Activated naive CD4-positive, alpha-beta T cell treated with anti-CD3 and anti-CD28 coated beads for 36 hours (primary cell): ENCODE data around the gene NME9. TPM values are rescaled to one million over a fixed set of nuclear protein-coding genes. Genes with fewer than 3 reads are reported as not detected.
A peak's percentile ranks its signal among the peaks of the same experiment; 100 is the strongest.

Experiments
- CTCF ChIA-PET: fragments of 350-600 bp; sonication (Branson Sonifier 250); formaldehyde crosslinking; loops from one replicate; lab custom pipeline; 2021; ENCODE audit warnings: antibody characterized with exemption; lab: Charles Lee
- DNase-seq: peaks from one replicate; pipeline ENCODE4 v3.0.0-alpha.2; 2020
- H3K27ac Mint-ChIP-seq: one replicate; pipeline ENCODE4 v1.8.0; 2021; ENCODE audit warnings: mild to moderate bottlenecking, mixed read lengths
- H3K27me3 Mint-ChIP-seq: one replicate; pipeline ENCODE4 v1.8.0; 2021; ENCODE audit warnings: low read depth, mixed read lengths
- H3K36me3 Mint-ChIP-seq: one replicate; pipeline ENCODE4 v1.8.0; 2021; ENCODE audit warnings: low read depth, mixed read lengths
- H3K4me1 Mint-ChIP-seq: one replicate; pipeline ENCODE4 v1.8.0; 2021; ENCODE audit warnings: low read depth, mixed read lengths
- H3K4me3 Mint-ChIP-seq: one replicate; pipeline ENCODE4 v1.8.0; 2021; ENCODE audit warnings: mild to moderate bottlenecking, moderate library complexity, mixed read lengths
- H3K9me3 Mint-ChIP-seq: one replicate; pipeline ENCODE4 v1.8.0; 2021; ENCODE audit warnings: mixed read lengths
- intact Hi-C: fragments of 100-400 bp; cut with micrococcal nuclease; formaldehyde crosslinking; loops from one replicate; pipeline ENCODE4 v1.15.1; 2023
- total RNA-seq, 2 experiments: library from RNA; stranded (reverse); gene quantifications; one replicate each; pipeline ENCODE4 v1.2.3, GENCODE V29; 2021

Gene NME9
- total RNA-seq, 2 experiments from 2014 or later: 2.0 to 2.4 TPM

DNA sequence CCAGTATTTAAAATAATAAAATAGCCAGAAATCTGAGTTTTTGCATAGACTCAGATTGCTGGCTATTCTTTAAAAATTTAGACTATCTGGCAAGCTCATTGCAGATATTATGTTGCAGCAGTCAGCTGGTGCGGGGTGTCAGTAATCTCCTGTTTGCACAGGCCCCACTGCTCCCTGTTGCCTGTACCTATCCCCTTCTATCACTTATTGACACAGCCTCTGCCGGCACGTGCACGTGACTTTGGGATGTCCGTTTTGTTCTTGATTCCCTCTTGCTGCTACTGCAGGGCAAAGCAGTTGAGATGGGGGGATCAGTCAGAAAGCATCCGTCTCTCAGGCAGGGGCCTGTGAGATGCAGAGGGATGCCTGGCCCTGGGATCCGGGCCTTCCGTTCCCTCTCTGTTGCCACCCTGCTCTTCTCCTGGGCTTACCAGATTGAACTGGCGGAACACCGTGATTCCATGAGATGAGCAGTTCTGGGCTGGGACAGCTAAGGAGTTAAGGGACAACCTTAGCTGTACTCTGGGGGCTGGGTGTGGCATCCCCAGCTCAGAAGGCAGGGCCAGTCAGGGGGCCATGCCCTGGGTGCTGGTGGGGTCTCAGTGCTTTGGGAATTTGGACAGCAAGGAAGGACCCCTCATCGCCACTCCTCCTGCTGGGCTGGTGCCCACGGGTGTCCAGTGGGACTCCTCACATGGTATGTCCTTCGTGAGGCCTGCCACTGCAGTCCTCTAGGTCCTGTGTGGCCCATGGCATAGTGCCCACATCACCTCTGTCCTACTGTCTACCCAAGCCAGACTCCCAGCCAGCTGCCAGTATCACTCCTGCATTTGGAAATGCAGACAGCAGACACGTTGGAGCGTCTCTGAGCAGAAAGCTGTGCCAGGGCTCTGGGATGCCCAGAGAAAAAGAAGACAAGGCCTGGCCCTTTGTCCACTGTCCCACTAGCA, 30.5 kb upstream of the NME9 start:
- Mint-ChIP-seq H3K27me3 (no peaks in the 10 kb centered on the region), H3K4me1 (no peaks in the 10 kb centered on the region), H3K9me3 (no peaks in the 10 kb centered on the region), H3K36me3 (no peaks in the 10 kb centered on the region), H3K27ac (no peak overlapping the region), H3K4me3 (no peak overlapping the region)
- intact Hi-C loops: no loop called here
- CTCF ChIA-PET: no interaction called here
- DNase-seq: no peak

DNA sequence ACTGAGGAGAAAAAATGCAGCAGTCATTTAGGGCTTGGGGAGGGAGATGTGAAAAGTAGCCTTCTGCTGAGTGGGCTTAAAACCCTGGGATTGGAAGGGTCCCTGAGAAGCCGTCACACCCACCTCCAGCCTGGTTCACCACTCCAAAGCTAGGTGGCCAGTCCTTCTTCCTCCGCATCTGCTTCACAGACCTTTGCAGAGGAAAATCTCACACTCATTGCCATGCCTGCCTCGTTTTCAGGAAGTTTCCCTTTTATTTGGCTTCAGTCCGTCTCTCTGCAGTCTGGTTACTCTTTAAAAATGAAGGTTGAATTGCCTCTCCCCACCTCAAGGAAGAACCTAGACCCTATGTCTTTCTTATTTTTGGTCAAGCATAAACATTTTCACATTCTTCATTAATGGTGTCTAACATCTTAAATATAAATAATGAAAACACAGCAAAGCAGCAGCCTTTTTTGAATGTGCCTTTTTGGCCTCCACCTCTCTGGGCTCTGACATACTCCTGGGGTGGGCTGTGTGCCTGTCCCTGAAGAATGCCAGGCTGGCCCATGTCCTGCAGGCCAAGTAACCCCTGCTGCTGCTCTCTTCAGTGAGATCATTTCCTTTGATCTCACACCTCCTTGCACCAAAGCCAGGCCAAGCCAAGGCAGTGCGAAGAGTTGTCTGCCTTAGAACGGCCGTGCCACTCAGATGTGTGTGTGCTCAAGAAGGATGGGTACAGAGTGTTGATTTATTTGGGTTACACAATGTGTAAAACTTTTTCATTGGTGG, 29.7 kb upstream of the NME9 start:
- Mint-ChIP-seq H3K36me3 (no peaks in the 10 kb centered on the region), H3K4me3 (no peak overlapping the region), H3K27ac (no peak overlapping the region), H3K9me3 (no peaks in the 10 kb centered on the region), H3K27me3 (no peaks in the 10 kb centered on the region), H3K4me1 (no peaks in the 10 kb centered on the region)
- intact Hi-C loops: no loop called here
- CTCF ChIA-PET: no interaction called here
- no peak for DNase-seq

DNA sequence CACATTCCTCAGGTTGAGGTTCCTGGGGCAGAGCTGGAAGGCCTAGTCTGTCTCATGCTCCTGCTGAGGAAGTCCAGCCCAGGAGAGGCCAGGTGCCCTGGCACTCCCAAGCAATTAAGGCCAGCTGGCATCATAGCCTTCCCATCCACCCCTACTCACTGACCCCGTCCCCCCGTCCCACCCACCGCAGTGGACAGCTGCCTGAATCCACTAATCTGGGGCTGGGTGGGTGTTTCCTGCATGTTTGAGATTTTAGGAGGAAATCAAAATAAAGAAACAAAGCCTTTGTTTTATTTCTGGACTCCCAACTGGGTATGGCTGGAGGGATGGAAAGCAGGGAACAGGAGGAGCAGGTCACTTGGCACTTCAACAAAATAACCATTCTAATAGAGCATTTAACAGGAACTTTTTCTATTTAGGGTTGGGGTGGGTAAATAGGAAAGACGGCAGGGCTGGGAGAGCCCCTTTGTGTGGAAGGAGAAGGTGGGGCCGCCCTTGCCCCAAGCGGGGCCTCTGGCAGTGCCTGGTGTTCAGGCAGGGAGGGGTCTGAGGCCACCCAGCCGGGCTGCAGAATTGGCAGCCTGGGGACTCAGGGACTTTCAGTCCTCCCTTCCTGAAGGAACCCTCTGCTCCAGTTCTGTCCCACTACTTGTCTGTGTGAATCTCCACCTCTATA, 27.2 kb upstream of the NME9 start:
- Mint-ChIP-seq H3K27ac (no peak overlapping the region), H3K9me3 (no peaks in the 10 kb centered on the region), H3K4me3 (no peak overlapping the region), H3K27me3 (no peaks in the 10 kb centered on the region), H3K36me3 (no peaks in the 10 kb centered on the region), H3K4me1 (no peaks in the 10 kb centered on the region)
- CTCF ChIA-PET: no interaction called here
- DNase-seq: no peak
- intact Hi-C loops: no loop called here

DNA sequence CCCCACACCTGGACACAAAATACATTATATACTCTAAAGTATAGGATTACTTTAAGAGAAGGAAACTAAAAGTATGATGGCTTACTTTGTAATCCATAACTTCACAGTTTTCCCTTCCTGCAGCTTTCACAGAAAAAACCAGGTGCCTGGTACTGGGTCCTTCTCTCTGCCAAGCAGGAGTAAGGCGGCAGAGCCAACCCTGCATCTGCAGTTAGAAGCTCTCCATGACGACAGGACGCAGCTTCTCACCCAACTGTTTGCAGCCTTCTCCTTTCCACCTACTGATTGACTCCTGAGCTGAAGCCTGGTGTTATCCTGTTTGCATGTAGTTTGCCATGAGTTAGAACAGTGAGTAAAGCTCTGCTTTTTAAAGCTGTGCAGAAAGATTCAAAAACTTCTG, 25.4 kb upstream of the NME9 start:
- Mint-ChIP-seq H3K4me3 (no peak overlapping the region), H3K4me1 (no peaks in the 10 kb centered on the region), H3K27ac (no peak overlapping the region), H3K27me3 (no peaks in the 10 kb centered on the region), H3K36me3 (no peaks in the 10 kb centered on the region), H3K9me3 (no peaks in the 10 kb centered on the region)
- DNase-seq: no peak
- CTCF ChIA-PET: interaction anchor here (0.7 to 0.9 kb wide), 2 partner anchors 20 to 63 kb away, joined by 3 to 4 read pairs; no protein-coding TSS in a partner anchor
- intact Hi-C loops: no loop called here

DNA sequence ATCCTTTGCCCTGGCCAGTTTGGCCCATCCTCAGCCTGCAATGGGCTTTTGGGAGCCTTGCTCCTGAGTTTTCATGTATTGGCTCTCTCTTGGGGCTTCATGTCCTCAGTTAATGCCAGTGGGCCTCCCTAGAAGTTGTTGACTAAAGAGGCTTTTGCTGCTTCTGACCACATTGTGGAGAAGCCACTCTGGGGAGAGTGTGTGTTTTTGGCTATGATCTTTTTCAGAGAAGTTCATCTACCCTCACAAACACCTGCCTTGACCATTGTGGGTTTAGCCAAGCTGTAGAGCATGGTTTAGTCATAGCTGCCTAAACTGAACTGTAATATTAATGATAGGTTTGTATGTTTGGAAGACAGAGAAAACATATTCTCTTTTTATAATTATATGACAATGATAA, 24.7 kb upstream of the NME9 start:
- H3K36me3 Mint-ChIP-seq: no peaks in the 10 kb centered on the region
- no peak overlapping the region for H3K4me3 Mint-ChIP-seq
- intact Hi-C loops: no loop called here
- H3K4me1 Mint-ChIP-seq: no peaks in the 10 kb centered on the region
- CTCF ChIA-PET: interaction anchor here (0.9 kb wide), 1 partner anchor 20 kb away, joined by 4 read pairs; no protein-coding TSS in a partner anchor
- H3K9me3 Mint-ChIP-seq: no peaks in the 10 kb centered on the region
- H3K27me3 Mint-ChIP-seq: peaks cover 3% of the 10 kb centered on the region
- no peak overlapping the region for H3K27ac Mint-ChIP-seq
- DNase-seq: no peak

DNA sequence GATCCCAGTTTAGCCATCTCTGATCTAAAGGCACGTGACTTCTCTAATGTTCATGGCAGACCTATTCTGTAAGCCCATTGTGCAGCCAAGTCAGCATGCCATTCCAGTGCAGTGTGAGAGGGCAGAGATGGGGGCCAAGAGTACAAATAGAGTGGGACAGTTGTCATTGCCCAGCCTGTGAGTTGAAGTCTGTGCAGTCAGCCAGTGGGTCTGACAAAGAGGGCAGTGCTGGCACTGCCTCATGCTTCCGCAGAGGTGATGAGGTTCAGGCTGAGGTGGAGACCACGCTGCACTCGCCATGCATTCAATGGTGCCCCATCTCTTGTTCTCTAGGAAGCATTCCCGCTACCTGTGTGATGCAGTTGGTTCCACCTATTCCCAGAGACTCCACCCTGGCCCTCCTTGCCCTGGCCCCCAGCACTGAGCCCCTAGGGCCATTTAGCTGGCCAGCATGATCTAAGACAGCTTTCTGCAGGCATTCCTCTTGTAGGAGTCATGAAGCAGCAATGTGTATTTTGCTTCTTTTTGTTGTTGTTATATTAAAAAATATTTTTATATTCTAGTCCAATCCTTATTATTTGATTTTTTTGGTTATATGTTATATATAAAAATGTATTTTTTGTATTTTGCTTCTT, 22.4 kb upstream of the NME9 start:
- H3K4me1 Mint-ChIP-seq: peaks cover 6% of the 10 kb centered on the region
- intact Hi-C loops: no loop called here
- peaks cover 2% of the 10 kb centered on the region for H3K9me3 Mint-ChIP-seq
- no peak overlapping the region for H3K4me3 Mint-ChIP-seq
- H3K27me3 Mint-ChIP-seq: peaks cover 17% of the 10 kb centered on the region
- CTCF ChIA-PET: interaction anchor here (0.6 to 0.7 kb wide), 2 partner anchors 169 to 339 kb away, joined by 3 read pairs; no protein-coding TSS in a partner anchor
- no peak for DNase-seq
- peaks cover 2% of the 10 kb centered on the region for H3K36me3 Mint-ChIP-seq
- no peak overlapping the region for H3K27ac Mint-ChIP-seq

DNA sequence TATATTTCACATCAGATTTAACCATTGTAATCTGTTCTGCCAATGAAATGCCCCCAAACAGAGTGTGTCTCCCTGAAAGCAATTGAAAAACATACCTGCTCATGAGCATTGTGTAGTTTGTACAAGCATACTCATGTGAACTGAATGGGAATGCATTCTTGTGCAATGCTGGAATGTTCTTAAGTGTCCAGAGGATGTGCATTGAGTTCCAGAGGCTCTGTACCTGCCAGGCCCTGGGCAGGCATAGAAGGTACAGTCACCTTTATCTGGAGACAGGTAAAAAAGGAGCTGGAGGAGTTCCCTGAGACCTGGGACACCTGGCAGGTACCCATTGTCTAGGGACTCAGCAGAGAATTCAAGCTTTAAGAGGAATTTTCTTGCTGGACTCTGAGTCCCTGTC, 21.5 kb upstream of the NME9 start:
- Mint-ChIP-seq H3K4me1 (peaks cover 6% of the 10 kb centered on the region), H3K9me3 (peaks cover 2% of the 10 kb centered on the region), H3K36me3 (peaks cover 2% of the 10 kb centered on the region), H3K27ac (no peak overlapping the region), H3K4me3 (no peak overlapping the region), H3K27me3 (peaks cover 26% of the 10 kb centered on the region)
- DNase-seq: no peak
- CTCF ChIA-PET: interaction anchor here (1.6 to 2.3 kb wide), 2 partner anchors 171 to 564 kb away, joined by 4 to 9 read pairs; no protein-coding TSS in a partner anchor
- intact Hi-C loops: no loop called here

DNA sequence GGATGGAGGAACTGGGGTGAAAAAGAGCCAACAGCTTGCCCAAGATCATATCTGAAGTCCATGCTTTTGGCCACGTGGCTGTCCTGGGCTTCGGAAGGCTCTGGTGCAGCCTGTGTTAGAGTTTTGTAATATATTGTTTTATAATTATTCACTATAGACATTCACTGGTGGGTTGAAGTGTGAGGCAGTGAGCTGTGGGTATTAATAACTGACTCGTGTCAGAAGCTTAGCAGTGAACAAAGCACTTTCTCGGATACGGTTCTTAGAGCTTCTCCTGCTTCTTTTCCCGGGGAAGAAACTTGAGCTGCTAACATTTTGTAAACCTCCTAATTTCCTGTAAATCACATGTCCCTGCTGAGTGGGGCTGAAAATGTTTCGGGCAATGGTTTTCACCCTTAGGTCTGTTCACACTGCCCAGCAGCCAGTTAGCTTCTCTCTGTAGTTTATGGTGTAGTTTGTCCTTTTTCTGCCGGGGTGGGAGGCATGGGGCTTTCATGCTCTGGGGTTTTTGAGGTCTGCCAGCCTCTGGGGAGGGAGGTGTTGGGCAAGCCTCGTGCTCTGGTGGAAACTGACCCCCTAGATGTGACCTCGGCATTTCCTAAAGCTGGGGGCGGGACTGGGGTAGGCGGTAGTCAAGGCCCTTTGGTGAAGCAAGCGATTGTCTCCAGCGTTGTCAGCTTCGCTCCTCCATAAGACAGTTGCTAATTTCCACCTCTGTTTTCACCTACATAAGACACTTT, 20.4 kb upstream of the NME9 start:
- DNase-seq: no peak
- Mint-ChIP-seq H3K9me3 (peaks cover 2% of the 10 kb centered on the region), H3K36me3 (peaks cover 2% of the 10 kb centered on the region), H3K27me3 (peaks cover 26% of the 10 kb centered on the region), H3K27ac (no peak overlapping the region), H3K4me1 (peaks cover 6% of the 10 kb centered on the region), H3K4me3 (no peak overlapping the region)
- CTCF ChIA-PET: interaction anchor here (0.6 to 2.3 kb wide), 7 partner anchors 18 to 565 kb away, joined by 3 to 9 read pairs (median 4); partner anchors contain the start of gene NME9
- intact Hi-C loops: no loop called here

DNA sequence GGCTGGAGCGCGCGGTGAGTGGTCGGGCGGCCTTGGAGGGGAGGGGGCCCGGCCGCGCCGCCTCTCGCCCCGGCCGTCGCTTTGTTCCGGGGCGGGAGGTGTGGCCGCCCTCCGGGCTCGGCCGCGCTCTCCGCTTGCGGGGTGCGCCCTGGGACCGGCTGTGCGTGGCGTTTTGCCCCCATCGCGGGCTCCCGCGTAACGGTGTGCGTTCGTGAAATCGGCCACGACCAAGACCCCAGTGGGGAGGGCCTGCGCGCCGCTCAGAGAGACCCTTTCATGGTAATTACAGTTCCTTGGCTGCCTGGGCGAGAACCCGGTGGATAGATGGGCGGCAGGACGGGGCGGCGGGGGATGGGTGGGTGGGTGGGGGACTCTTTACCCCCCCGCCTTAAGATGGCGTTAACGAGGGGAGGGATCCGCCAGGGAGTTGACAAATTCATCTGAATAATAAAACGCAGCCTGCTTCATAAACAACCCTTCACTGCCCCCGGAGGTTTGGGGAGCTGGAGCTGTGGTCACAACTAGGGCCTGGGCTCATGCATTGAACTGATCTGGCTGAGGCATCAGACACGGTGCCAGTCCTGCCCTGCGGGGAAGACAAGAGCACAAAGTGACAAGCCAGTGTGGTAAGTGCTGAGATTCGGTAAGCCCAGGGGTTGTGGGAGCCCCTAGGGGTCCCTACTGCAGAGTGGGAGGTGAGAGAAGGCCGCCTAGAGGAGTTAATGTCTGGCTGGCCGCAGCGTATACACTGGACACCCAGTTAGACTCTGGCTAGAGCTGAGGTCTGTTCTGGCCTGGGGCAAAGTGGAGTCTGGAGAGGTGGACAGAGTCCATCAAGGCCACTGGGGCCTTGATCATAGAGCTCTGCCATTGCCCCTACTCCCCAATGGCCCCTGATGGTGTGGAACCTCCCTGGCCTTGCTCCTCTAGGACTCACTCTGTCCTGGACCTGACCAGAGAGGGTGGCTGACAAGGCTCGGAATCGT, 19.4 kb upstream of the NME9 start:
- no peak overlapping the region for H3K27ac Mint-ChIP-seq
- H3K9me3 Mint-ChIP-seq: peaks cover 2% of the 10 kb centered on the region
- no peak for DNase-seq
- CTCF ChIA-PET: interaction anchor here (0.6 to 4.3 kb wide), 8 partner anchors 16 to 267 kb away, joined by 3 to 22 read pairs (median 5); partner anchors contain the start of gene NME9
- H3K27me3 Mint-ChIP-seq: peaks cover 26% of the 10 kb centered on the region
- H3K36me3 Mint-ChIP-seq: peaks cover 2% of the 10 kb centered on the region
- H3K4me1 Mint-ChIP-seq: peaks cover 6% of the 10 kb centered on the region
- intact Hi-C loops: loop anchor here (1.0 kb wide), 2 partner anchors 20 to 169 kb away; partner anchors contain the start of gene NME9
- H3K4me3 Mint-ChIP-seq: peak overlapping the region; percentile 56
